A673 (cell line): ENCODE measurements around the gene ABLIM3. TPM values are rescaled to one million over a fixed set of nuclear protein-coding genes. Genes with fewer than 3 reads are reported as not detected.

Experiments
- BruUV-seq: library from RNA; stranded (reverse); fragments of 400-500 nt; replicated peaks from 2 replicates; lab custom pipeline; 2021; lab: Mats Ljungman, UMichigan
- CTCF ChIA-PET: fragments of 300-600 bp; sonication (Branson Sonifier 250); formaldehyde crosslinking; loops from one replicate; lab custom pipeline; 2022; ENCODE audit warnings: antibody characterized with exemption; lab: Charles Lee
- POLR2A ChIA-PET: fragments of 300-600 bp; sonication (Branson Sonifier 250); formaldehyde crosslinking; loops from one replicate; lab custom pipeline; 2022; ENCODE audit warnings: antibody characterized with exemption; ENCODE audit not compliant: low non-redundant PET; lab: Charles Lee
- DNase-seq: peaks from one replicate; pipeline ENCODE4 v3.0.0-alpha.2; 2015; ENCODE audit warnings: low spot score
- H3K27ac ChIP-seq: fragments of 200-600 bp; sonication (generic); 2 replicates; pipeline ENCODE4 v1.5.1; 2016; ENCODE audit warnings: mixed run types, low read depth, mild to moderate bottlenecking, mixed read lengths, antibody characterized with exemption, low read length; ENCODE audit not compliant: poor library complexity, severe bottlenecking
- H3K27me3 ChIP-seq: fragments of 200-600 bp; sonication (generic); replicated peaks from 2 replicates; pipeline ENCODE4 v1.6.1; 2017; ENCODE audit warnings: mixed run types, low read depth, mild to moderate bottlenecking, mixed read lengths, antibody characterized with exemption, low read length; ENCODE audit not compliant: insufficient read depth, poor library complexity
- H3K36me3 ChIP-seq: fragments of 200-600 bp; sonication (generic); 2 replicates; pipeline ENCODE4 v1.6.1; 2016; ENCODE audit warnings: mixed run types, mild to moderate bottlenecking, mixed read lengths, antibody characterized with exemption, low read length; ENCODE audit not compliant: insufficient read depth, poor library complexity, severe bottlenecking
- H3K4me1 ChIP-seq: fragments of 200-600 bp; sonication (generic); 2 replicates; pipeline ENCODE4 v1.6.1; 2017; ENCODE audit warnings: mixed run types, mild to moderate bottlenecking, mixed read lengths, antibody characterized with exemption, low read length; ENCODE audit not compliant: insufficient read depth, poor library complexity, severe bottlenecking
- H3K4me3 ChIP-seq: fragments of 200-600 bp; sonication (generic); 2 replicates; pipeline ENCODE4 v1.5.1; 2016; ENCODE audit warnings: low read depth, mixed run types, mild to moderate bottlenecking, mixed read lengths, low read length; ENCODE audit not compliant: poor library complexity, severe bottlenecking
- H3K9me3 ChIP-seq: fragments of 200-600 bp; sonication (generic); 2 replicates; pipeline ENCODE4 v1.6.1; 2016; ENCODE audit warnings: mixed run types, low read depth, mild to moderate bottlenecking, mixed read lengths, antibody characterized with exemption, low read length; ENCODE audit not compliant: poor library complexity, severe bottlenecking
- CTCF ChIP-seq: fragments of 300-800, 200-600 bp; sonication (generic); conservative IDR thresholded peaks from 2 replicates; pipeline ENCODE4 v1.5.1; 2017; ENCODE audit warnings: low read depth, mild to moderate bottlenecking, antibody characterized with exemption, low read length, moderate library complexity, mixed read lengths
- EZH2 ChIP-seq: fragments of 200-600 bp; sonication (generic); IDR thresholded peaks from 2 replicates; pipeline ENCODE4 v1.6.1; 2017; ENCODE audit warnings: borderline replicate concordance, low read depth, mild to moderate bottlenecking, mixed read lengths, antibody characterized with exemption, low read length; ENCODE audit not compliant: poor library complexity, severe bottlenecking
- intact Hi-C: fragments of 100-400 bp; cut with micrococcal nuclease; formaldehyde crosslinking; loops from one replicate; pipeline ENCODE4 v1.10.0; 2022; ENCODE audit not compliant: unreplicated experiment
- total RNA-seq: library from RNA; stranded (reverse); gene quantifications from 2 replicates; pipeline ENCODE4 v1.2.3, GENCODE V29; 2021

Gene ABLIM3
- total RNA-seq, 1 experiment from 2014 or later = not detected

DNA sequence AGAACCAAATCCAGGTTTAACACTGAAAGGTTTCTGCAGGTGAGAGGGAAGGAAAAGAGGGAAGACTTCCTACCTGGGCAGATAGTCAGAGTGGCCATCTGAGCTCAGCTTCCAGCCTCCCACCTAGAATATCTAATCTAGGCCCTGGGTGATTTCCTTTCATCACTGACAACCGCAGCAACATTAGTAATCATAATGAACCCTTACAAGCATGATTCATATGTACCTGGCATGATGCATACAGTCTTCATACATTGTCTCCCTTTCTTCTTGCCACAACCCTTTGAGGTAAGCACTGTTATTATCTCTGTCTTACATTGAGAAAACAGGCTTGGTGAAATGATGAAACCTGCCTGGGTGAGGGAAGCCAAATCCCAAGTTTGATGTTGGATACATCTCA lies 143.9 kb downstream of the ABLIM3 start:
- Histone ChIP-seq H3K4me3 (no peak overlapping the region), H3K4me1 (peaks cover 17% of the 10 kb centered on the region), H3K36me3 (no peaks in the 10 kb centered on the region), H3K27ac (no peak overlapping the region), H3K9me3 (no peaks in the 10 kb centered on the region), H3K27me3 (no peaks in the 10 kb centered on the region)
- CTCF ChIA-PET = no interaction called here
- intact Hi-C loops = no loop called here
- POLR2A ChIA-PET = no interaction called here
- no peak for TF ChIP-seq EZH2
- TF ChIP-seq CTCF = no peak
- no TSS peak for BruUV-seq
- DNase-seq = no peak

GRCh38 chr5:149288436-149288835 lies 147.1 kb downstream of the ABLIM3 start:
- intact Hi-C loops = no loop called here
- CTCF ChIA-PET = no interaction called here

DNA sequence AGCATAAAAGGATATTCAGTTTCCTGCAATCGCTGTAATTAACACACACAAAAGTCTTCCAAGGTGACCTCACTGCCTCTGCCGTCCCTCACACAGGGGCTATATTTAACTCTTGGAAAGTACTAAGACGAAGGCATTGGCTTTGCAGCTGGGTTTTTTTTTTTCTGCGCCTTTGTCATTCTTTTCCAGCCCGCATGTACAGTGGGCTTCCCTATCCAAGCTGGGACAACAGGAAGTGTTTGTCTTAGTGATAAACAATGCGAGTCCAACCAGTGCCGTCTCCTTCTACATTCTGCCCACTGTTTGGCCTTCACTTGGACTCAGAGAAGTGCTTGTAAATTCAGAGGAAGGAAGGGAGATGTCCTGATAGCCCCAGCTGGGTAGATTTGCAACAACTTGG lies 148.0 kb downstream of the ABLIM3 start:
- Histone ChIP-seq H3K36me3 (no peaks in the 10 kb centered on the region), H3K4me1 (peaks cover 9% of the 10 kb centered on the region), H3K4me3 (no peak overlapping the region), H3K27ac (no peak overlapping the region), H3K9me3 (no peaks in the 10 kb centered on the region), H3K27me3 (peaks cover 8% of the 10 kb centered on the region)
- ChIA-PET CTCF (no interaction called here), POLR2A (interaction anchor here (0.6 kb wide), 1 partner anchor 97 kb away, joined by 4 read pairs; no protein-coding TSS in a partner anchor)
- TF ChIP-seq EZH2 (no peak), CTCF (no peak)
- BruUV-seq = no TSS peak
- DNase-seq = no peak
- intact Hi-C loops = no loop called here

More at GRCh38 chr5:149288436-149288835, 147.1 kb downstream of the ABLIM3 start:
- Histone ChIP-seq H3K36me3 (no peaks in the 10 kb centered on the region), H3K9me3 (no peaks in the 10 kb centered on the region), H3K4me3 (no peak overlapping the region), H3K4me1 (peaks cover 17% of the 10 kb centered on the region), H3K27ac (no peak overlapping the region), H3K27me3 (peaks cover 8% of the 10 kb centered on the region)
- BruUV-seq = no TSS peak
- POLR2A ChIA-PET = no interaction called here
- TF ChIP-seq CTCF (no peak), EZH2 (no peak)
- DNase-seq = no peak
